Fibroblast of pulmonary artery (primary cell): ENCODE measurements around the gene RFPL2.
A peak's percentile ranks its signal among the peaks of the same experiment; 100 is the strongest.

Source experiments
- DNase-seq: peaks from one replicate; pipeline ENCODE4 v3.0.0-alpha.2; 2010; ENCODE audit warnings: low read depth
- H3K4me3 ChIP-seq: replicated peaks from 2 replicates; pipeline ENCODE4 v1.5.1; 2011; ENCODE audit warnings: low read depth, mild to moderate bottlenecking, control low read depth, low read length, moderate library complexity
- TF ChIP-seq, protein P1 (sequence below): IDR thresholded peaks from 2 replicates; pipeline ENCODE4 v1.5.1; 2011; ENCODE audit warnings: mild to moderate bottlenecking, control low read depth, low read length, inconsistent platforms; ENCODE audit errors: missing control alignments

Gene RFPL2

DNA sequence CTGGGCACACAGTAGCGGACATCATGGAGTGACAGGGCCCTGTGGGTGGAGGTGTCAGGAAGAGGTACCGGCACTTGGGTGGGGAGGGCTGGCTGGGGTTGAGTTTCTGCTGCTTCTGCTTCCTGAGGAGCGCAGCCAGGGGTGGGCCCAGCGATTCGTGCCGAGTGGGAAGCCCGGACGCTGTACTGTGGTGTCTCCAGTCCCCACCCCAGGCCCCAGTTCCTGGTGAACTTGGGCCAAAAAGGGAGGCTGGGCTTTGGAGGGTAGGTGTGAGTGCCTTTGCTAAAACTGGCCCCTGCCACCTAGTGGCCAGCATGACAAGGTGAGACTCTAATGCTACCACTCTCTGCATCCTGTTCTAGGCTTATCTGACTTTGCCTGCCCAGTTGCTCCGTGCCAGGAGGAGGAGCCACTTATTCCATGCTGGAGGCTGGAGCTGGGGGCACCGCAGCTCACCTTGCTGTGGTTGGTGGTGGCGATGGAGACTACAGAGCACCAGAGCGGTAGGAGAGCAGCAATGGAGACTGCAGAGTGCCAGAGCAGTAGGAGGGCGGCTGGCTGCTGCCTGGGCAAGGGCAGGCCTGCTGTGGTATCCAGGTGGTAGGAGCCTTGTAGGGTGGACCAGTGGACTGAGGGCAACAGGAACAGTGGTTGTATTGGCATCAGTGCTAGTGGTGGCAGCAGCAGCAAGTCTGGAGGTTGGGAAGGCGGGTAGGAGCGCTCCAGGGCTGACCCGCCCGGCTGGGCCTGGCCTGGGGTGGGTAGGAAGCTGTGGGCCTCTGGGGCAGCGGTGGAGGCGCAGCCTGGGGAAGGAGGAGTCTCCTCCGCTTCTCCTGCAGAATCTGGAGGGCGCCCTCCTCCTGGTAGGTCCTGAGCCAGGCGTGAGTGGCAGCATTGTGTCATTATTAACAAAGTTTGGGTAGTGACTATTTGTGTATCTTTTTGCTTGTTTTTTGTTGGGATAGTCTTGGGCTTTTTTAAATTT lies 2.2 kb upstream of the RFPL2 start:
- DNase-seq = peak; percentile 13
- TF ChIP-seq, protein P1, sequence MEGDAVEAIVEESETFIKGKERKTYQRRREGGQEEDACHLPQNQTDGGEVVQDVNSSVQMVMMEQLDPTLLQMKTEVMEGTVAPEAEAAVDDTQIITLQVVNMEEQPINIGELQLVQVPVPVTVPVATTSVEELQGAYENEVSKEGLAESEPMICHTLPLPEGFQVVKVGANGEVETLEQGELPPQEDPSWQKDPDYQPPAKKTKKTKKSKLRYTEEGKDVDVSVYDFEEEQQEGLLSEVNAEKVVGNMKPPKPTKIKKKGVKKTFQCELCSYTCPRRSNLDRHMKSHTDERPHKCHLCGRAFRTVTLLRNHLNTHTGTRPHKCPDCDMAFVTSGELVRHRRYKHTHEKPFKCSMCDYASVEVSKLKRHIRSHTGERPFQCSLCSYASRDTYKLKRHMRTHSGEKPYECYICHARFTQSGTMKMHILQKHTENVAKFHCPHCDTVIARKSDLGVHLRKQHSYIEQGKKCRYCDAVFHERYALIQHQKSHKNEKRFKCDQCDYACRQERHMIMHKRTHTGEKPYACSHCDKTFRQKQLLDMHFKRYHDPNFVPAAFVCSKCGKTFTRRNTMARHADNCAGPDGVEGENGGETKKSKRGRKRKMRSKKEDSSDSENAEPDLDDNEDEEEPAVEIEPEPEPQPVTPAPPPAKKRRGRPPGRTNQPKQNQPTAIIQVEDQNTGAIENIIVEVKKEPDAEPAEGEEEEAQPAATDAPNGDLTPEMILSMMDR = peak; percentile 53
- no peak overlapping the region for H3K4me3 ChIP-seq

DNA sequence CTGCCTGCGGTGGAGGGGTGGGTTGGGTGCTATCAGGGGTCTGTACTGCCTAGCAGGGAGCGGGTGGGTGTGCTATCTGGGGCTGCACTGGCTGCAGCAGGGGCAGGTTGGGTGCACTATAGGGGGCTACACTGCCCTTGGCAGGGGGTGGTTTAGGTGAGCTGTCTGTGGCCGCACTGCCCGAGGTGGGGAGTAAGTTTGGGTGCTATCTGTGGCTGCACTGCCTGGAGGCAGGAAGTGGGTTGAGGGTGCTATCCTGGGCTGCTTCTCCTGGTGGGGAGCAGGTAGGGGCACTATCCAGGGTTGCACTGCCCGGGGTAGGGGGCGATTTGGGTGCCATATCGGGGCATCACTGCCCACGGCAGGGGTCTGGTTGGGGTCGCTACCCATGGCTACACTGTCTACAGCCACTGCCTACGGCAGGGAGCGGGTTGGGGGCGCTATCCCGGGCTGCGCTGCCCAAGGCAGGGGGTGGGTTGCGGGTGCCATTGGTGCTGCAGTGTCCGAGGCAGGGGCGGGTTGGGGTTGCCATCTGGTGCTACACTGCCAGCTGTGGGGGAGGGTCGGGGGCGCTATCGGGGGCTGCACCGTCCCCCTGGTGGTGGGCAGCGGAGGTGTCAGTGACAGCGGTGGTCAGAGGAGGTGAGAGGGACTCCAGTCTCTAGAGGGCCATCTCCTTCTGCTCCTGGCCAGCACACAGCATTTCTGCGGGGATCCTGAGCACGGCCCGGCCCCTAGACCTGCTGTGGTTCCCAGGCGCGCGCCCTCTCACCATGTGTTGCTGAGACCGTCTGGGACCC lies 1.3 kb upstream of the RFPL2 start:
- no peak for DNase-seq
- H3K4me3 ChIP-seq = no peak overlapping the region
- TF ChIP-seq, protein P1 = no peak

DNA sequence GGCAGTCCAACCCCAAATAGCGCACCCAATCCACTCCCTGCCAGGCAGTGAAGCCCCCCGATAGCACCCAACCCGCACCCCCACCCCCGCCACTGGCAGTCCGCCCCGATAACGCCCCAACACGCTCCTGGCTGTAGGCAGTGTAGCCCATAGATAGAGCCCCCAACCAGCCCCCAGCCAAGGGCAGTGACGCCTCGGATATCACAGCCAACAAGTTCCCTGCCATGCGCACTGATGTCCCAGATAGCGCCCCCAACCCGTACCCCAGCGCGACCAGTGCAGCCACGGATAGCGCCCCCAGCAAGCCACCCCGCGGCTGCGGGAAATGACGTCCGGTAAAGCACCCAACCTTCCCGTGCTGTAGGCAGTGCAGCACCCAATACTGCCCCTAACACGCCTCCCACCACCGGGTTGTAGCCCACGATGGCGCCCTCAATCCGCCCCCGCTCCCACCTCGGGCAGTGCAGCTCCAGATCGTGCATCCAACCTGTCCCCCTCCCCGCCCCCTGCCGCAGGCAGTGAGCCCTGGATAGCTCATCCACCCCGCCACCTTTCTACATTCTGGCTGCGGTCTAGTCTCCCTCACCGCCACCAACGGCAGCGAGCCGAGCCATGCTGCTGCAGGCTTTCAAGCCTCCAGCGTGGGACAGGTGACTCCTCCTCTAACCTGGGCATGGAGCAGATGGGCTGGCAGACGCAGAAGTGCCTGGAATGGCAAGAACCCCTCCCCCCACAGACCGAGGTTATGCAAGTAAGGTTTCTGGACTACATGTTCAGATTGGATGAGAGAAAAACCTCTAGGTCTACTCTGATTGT lies 625 bp downstream of the RFPL2 start:
- TF ChIP-seq, protein P1 = no peak
- no peak for DNase-seq
- no peak overlapping the region for H3K4me3 ChIP-seq

DNA sequence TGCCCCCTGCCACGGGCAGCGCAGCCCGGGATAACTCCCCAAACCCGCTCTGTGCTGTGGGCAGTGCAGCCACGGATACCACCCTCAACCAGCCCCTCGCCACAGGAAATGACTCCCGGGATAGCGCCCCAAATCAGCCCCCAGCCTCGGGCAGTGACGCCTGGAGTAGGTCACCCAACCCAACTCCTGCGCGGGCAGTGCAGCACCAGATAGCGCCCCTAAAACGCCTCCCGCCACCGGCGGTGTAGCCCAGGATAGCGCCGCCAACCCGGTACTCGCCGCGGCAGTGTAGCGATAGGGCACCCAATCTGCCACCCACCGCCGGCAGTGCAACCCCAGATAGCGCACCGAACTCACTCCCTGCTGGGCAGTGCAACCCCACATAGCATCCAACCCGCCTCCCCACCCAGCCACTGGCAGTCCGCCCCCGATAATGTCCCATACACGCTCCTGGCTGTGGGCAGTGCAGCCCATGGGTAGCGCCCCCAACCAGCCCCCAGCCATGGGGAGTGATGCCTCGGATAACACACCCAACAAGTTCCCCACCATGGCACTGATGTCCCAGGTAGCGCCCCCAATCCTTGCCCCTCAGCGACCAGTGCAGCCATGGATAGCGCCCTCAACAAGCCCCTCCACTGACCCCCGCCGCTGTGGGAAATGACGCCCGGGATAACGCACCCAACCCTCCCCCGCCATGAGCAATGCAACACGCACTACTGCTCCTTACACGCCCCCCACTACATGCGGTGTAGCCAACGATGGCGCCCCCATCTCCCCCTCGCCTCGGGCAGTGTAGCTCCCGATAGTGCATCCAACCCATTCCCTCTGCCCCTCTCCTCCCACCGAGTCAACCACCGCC lies 1.5 kb downstream of the RFPL2 start:
- TF ChIP-seq, protein P1 = no peak

DNA sequence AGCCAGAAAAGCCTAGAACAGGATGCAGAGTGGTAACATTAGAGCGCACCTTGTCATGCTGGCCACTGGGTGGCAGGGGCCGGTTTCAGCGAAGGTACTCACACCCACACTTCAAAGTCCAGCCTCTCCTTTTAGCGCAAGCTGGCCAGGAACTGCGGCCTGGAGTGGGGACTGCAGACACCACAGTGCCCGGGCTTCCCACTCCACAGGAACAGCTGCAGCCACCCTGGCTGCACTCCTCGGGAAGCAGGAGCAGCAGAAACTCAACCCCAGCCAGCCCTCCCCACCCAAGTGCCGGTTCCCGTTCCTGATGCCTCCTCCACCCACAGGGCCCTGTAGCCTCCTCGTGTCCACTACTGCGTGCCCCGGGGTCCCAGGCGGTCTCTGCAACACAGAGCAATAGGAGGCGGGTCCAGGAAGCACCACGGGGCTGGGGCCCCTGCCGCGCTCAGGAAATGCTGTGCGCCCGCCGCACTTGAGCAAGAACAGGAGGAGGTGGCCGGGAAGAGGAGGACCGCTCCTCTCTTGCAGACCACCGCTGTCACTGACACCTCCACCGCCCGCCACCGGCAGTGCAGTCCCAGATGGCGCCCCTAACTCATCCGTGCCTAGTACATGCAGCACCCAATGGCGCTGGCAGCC lies 2.2 kb downstream of the RFPL2 start:
- peak; percentile 41 for DNase-seq
- TF ChIP-seq, protein P1 = peak; percentile 46
- H3K4me3 ChIP-seq = no peak overlapping the region

More for the DNA sequence above, 1.5 kb downstream of the RFPL2 start:
- DNase-seq = no peak
- no peak overlapping the region for H3K4me3 ChIP-seq
